ENCODE measurements around the gene HS3ST4.

HS3ST4 gene

DNA sequence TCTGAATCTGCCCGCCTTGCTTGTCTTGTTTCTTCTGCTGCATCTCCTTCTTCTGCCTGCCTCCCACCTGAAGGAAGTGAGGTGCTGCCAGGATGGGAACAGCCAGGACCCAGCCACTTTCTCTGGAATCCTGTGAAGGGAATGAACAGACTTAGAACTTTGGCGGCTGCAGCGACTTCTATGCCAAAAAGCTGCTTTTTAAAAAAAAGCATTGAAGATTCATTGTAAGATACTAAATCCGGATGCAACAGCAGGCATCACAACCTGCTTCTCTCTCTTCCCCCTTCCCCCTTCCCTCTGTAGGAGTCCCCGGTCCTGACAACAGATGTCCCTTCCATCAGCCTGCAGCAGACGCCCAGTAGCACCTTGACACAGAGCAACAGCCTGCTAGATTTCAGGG, 176.3 kb downstream of the HS3ST4 start:
- H3K27ac ChIP-seq, result no peak overlapping the region
- H3K4me1 ChIP-seq (ENCODE audit: low read depth, poor library complexity, severe bottlenecking), result no peaks in the 10 kb centered on the region
- TF ChIP-seq, protein P1, sequence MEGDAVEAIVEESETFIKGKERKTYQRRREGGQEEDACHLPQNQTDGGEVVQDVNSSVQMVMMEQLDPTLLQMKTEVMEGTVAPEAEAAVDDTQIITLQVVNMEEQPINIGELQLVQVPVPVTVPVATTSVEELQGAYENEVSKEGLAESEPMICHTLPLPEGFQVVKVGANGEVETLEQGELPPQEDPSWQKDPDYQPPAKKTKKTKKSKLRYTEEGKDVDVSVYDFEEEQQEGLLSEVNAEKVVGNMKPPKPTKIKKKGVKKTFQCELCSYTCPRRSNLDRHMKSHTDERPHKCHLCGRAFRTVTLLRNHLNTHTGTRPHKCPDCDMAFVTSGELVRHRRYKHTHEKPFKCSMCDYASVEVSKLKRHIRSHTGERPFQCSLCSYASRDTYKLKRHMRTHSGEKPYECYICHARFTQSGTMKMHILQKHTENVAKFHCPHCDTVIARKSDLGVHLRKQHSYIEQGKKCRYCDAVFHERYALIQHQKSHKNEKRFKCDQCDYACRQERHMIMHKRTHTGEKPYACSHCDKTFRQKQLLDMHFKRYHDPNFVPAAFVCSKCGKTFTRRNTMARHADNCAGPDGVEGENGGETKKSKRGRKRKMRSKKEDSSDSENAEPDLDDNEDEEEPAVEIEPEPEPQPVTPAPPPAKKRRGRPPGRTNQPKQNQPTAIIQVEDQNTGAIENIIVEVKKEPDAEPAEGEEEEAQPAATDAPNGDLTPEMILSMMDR (conservative IDR thresholded peaks at IDR 0.05; ENCODE audit: low read depth, low read length), result no peak
- no peaks in the 10 kb centered on the region for H4K20me1 ChIP-seq (ENCODE audit: insufficient read depth)
- no peaks in the 10 kb centered on the region for H3K36me3 ChIP-seq (ENCODE audit: insufficient read depth)
- H2AFZ ChIP-seq (ENCODE audit: low read depth), result no peak overlapping the region
- no peak overlapping the region for H3K4me3 ChIP-seq (IDR thresholded peaks at IDR 0.05; ENCODE audit: insufficient read depth, low read depth, low read length)
- no peak overlapping the region for H3K9ac ChIP-seq
- no peak overlapping the region for H3K4me2 ChIP-seq
- no peaks in the 10 kb centered on the region for H3K27me3 ChIP-seq (ENCODE audit: insufficient read depth, low read depth)
- H3K79me2 ChIP-seq (ENCODE audit: insufficient read depth, low read depth), result no peaks in the 10 kb centered on the region

DNA sequence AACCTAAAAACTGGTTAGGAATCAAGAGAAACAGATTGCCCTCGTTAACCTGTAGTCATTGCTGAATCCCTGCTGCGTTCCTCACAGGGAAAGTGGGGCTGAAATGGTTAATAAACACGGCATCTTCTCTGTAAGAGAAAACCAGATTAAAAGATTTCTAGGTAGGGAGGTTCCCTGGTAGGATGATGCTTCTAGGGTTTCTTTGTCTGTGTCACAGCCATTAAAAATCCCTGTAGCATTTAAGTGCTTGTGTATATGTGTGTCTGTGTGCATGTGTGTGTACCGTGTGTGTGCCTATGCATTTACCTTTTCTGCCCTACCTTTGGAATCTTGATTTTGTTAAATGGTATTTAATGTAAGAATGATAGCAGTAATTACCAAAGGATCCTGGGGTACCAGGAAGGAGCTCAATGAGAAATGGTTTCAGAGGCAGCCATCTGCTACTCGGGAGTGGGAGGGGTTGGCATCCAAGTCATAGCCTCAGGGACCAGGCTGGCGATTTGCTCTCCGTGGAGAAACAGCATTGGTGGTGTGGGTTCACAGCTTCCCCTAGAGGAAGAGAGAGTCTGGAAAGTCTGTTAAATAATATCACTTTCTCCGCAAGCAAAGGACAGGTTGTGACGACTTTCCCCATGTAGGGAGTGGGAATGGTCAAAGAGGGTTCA, 177.1 kb downstream of the HS3ST4 start:
- H3K79me2 ChIP-seq (ENCODE audit: insufficient read depth, low read depth), result no peaks in the 10 kb centered on the region
- H4K20me1 ChIP-seq (ENCODE audit: insufficient read depth), result no peaks in the 10 kb centered on the region
- H3K4me3 ChIP-seq (IDR thresholded peaks at IDR 0.05; ENCODE audit: insufficient read depth, low read depth, low read length), result no peak overlapping the region
- H3K36me3 ChIP-seq (ENCODE audit: insufficient read depth), result no peaks in the 10 kb centered on the region
- H3K4me1 ChIP-seq (ENCODE audit: low read depth, poor library complexity, severe bottlenecking), result no peaks in the 10 kb centered on the region
- H3K27me3 ChIP-seq (ENCODE audit: insufficient read depth, low read depth), result no peaks in the 10 kb centered on the region
- H3K27ac ChIP-seq, result no peak overlapping the region
- H2AFZ ChIP-seq (ENCODE audit: low read depth), result no peak overlapping the region
- H3K9ac ChIP-seq, result no peak overlapping the region
- TF ChIP-seq, protein P1 (conservative IDR thresholded peaks at IDR 0.05; ENCODE audit: low read depth, low read length), result no peak
- H3K4me2 ChIP-seq, result no peak overlapping the region

DNA sequence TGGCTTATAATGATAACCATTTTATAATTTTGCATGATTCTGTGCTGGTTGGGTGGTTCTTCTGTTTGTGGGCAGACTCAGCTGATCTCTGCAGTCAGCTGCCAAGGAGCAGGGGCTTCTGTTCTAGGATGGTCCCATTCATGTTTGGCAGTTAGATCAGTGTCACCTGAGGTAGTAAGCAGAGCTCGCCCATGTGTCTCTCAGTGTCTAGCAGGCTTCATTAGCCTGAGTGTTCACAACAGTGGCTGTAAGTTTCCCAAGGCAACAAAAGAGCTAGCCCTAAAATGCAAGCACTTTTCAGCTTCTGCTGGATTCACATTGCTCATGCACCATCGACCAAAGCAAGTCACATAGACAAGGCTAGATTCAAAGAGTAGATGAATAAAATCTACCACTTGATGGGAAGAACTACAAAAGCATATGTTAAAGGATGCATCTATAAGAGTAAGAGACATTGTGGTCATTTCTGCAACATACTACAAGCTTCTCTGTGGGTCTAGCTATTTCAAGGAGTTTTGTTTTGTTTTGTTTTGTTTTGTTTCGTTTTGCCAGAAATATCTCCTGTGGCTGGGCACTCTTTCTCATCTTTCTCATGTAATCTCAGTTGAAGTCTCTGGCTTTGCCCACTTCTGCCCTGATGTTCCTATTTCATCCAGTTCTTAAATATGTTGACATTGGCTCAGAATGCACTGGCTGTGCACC, 180.8 kb downstream of the HS3ST4 start:
- Histone ChIP-seq H3K27me3 (ENCODE audit: insufficient read depth, low read depth) (no peaks in the 10 kb centered on the region), H3K79me2 (ENCODE audit: insufficient read depth, low read depth) (no peaks in the 10 kb centered on the region), H3K36me3 (ENCODE audit: insufficient read depth) (no peaks in the 10 kb centered on the region), H3K27ac (no peak overlapping the region), H3K9ac (no peak overlapping the region), H4K20me1 (ENCODE audit: insufficient read depth) (no peaks in the 10 kb centered on the region), H3K4me2 (no peak overlapping the region), H3K4me1 (ENCODE audit: low read depth, poor library complexity, severe bottlenecking) (no peaks in the 10 kb centered on the region), H3K4me3 (IDR thresholded peaks at IDR 0.05; ENCODE audit: insufficient read depth, low read depth, low read length) (no peak overlapping the region), H2AFZ (ENCODE audit: low read depth) (no peak overlapping the region)
- TF ChIP-seq, protein P1 (conservative IDR thresholded peaks at IDR 0.05; ENCODE audit: low read depth, low read length), result no peak

DNA sequence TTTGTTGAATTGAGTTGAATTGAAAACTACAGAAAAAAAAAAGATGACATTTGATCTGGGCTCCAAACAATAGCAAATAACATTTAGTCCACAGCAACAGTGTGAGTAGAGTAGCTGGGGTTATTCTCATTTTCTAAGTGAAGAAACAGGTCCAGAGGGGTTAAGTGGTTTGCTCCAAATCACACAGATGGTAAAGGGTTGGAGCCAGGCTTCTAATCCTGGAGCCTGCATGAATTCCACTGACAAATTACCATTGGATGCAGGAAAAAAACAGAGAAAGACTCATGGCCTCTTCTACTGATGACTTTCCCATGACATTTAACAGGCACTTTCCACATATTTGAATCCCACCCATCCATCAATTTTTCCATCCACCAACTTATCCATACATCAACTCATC, 182.4 kb downstream of the HS3ST4 start:
- no peak overlapping the region for H2AFZ ChIP-seq (ENCODE audit: low read depth)
- no peaks in the 10 kb centered on the region for H3K4me1 ChIP-seq (ENCODE audit: low read depth, poor library complexity, severe bottlenecking)
- no peaks in the 10 kb centered on the region for H3K36me3 ChIP-seq (ENCODE audit: insufficient read depth)
- no peaks in the 10 kb centered on the region for H3K27me3 ChIP-seq (ENCODE audit: insufficient read depth, low read depth)
- no peaks in the 10 kb centered on the region for H3K79me2 ChIP-seq (ENCODE audit: insufficient read depth, low read depth)
- H3K4me2 ChIP-seq, result no peak overlapping the region
- no peak overlapping the region for H3K27ac ChIP-seq
- H4K20me1 ChIP-seq (ENCODE audit: insufficient read depth), result no peaks in the 10 kb centered on the region
- no peak overlapping the region for H3K9ac ChIP-seq
- TF ChIP-seq, protein P1 (conservative IDR thresholded peaks at IDR 0.05; ENCODE audit: low read depth, low read length), result no peak
- H3K4me3 ChIP-seq (IDR thresholded peaks at IDR 0.05; ENCODE audit: insufficient read depth, low read depth, low read length), result no peak overlapping the region
